T1000 (cell line): Measurements from ENCODE around the gene KLK2.

Source experiments
- DNase-seq: peaks from one replicate; lab custom pipeline; 2025; ENCODE audit warnings: mixed read lengths; lab: John Stamatoyannopoulos, UW

Gene KLK2

GRCh38 chr19:50850738-50851137 is 22.5 kb upstream of the KLK2 start:
- DNase-seq: no peak

- no peak for DNase-seq
These were observed 21.6 kb upstream of the KLK2 start for GRCh38 chr19:50851620-50852019.

- no peak for DNase-seq
These were observed 18.4 kb upstream of the KLK2 start, which contains the start of gene KLK3 for GRCh38 chr19:50854636-50855410. KLK3 (plus strand) TSS chr19:50854915; CDS start chr19:50854956, 41 bp downstream.

- no peak for DNase-seq
These were observed 15.9 kb upstream of the KLK2 start for GRCh38 chr19:50857366-50857765.

GRCh38 chr19:50858886-50859285 is 14.4 kb upstream of the KLK2 start:
- no peak for DNase-seq

GRCh38 chr19:50859849-50860248 is 13.4 kb upstream of the KLK2 start:
- DNase-seq: no peak

- DNase-seq: no peak
These were observed 12.2 kb upstream of the KLK2 start for GRCh38 chr19:50861010-50861409.

- DNase-seq: no peak
These were observed 11.5 kb upstream of the KLK2 start for GRCh38 chr19:50861496-50862286.

GRCh38 chr19:50869479-50869878 is 3.8 kb upstream of the KLK2 start:
- no peak for DNase-seq

GRCh38 chr19:50870417-50871089 is 2.7 kb upstream of the KLK2 start:
- DNase-seq: no peak

- no peak for DNase-seq
These were observed 972 bp downstream of the KLK2 start for GRCh38 chr19:50874211-50874610.

- DNase-seq: no peak
These were observed 2.7 kb downstream of the KLK2 start for GRCh38 chr19:50875795-50876422.

GRCh38 chr19:50876456-50876855 is 3.2 kb downstream of the KLK2 start:
- no peak for DNase-seq

GRCh38 chr19:50877338-50877737 is 4.1 kb downstream of the KLK2 start:
- no peak for DNase-seq

GRCh38 chr19:50878851-50879250 is 5.6 kb downstream of the KLK2 start:
- DNase-seq: no peak

GRCh38 chr19:50880241-50880640 is 7.0 kb downstream of the KLK2 start:
- DNase-seq: no peak

- DNase-seq: no peak
These were observed 8.9 kb downstream of the KLK2 start for GRCh38 chr19:50882188-50882587.

GRCh38 chr19:50889638-50890037 is 16.4 kb downstream of the KLK2 start:
- no peak for DNase-seq

- DNase-seq: no peak
These were observed 17.4 kb downstream of the KLK2 start for GRCh38 chr19:50890422-50891252.

GRCh38 chr19:50891253-50891625 is 18.0 kb downstream of the KLK2 start:
- DNase-seq: no peak

GRCh38 chr19:50893047-50893736 is 20.0 kb downstream of the KLK2 start:
- DNase-seq: no peak
